ENCODE data around the gene PELO.

The PELO gene

DNA sequence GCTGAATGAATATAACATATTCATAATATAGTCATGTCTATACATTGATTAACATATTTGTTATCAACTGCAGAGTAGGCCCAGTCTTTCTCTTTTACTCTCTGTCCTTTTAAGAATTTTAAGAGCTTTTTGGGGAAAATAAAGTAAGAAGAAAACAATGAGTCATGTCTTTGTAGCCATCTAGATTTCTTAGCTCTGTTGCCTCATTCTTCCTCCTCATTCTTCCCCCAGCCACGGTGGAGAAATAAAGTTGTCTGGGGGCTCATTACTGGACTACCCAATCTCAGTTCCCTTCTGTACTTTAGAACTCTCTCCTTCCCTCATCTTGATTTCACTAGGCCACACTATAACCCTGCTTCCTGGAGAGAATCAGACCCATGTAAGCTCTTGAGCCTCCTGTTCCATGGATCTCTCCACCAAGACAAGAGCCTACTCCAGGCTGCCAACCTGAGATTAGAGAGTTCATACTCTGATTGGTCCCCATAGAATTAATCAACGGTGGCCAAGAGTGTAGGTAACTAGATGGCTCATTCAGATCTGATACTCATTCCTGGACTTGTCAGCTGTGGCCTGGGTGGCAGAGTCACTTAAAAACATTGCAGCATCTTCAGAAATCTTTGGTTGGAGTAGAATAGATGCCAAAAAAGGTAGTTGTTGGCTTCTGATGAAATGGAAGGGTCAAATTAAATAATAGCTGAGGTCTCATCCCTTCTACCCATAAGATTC lies 44.2 kb downstream of the PELO start:
- DNase-seq (ENCODE audit: low spot score) = no peak

DNA sequence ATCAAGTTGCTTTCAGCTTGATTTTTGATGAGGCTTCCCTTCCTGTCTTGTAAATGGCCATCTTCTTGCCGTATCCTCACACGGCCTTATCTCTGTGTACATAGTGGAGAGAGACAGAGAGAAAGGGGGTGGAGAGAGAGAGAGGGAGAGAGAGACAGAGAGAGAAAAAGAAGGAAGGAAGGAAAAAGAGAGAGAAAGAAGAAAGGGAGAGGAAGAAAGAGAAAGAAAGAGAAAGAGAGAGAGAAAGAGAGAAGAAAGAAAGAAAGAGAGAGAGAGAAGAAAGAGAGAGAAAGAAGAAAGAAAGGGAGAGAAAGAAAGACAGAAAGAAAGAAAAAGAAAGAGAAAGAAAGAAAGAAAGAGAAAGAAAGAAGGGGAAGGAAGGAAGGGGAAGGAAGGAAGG lies 46.6 kb downstream of the PELO start:
- DNase-seq (ENCODE audit: low spot score) = no peak

DNA sequence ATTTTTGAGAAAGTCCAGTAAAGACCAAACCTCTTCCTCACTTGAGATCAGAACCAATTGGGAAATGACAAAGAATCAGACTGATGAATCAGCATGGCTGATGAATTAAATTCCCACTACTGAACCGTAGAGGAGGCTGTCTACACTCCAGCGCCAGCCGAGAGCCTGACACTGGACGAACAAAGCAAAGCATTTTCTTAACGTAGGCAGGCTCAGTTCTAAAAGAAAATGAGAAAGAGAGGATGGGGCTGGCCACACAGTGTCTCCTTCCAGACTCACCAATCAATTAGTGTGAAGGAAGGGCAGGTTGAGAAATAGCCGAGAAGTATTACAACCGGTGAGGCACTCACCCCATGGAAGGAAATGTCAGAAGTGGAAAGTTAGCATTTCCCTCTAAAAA lies 49.4 kb downstream of the PELO start:
- DNase-seq (ENCODE audit: low spot score) = peak; percentile 46
